Smooth muscle cell (in vitro differentiated cells): ENCODE measurements around the gene LIN37. TPM values are rescaled to one million over a fixed set of nuclear protein-coding genes. Genes with fewer than 3 reads are reported as not detected.

ENCODE experiments used
- DNase-seq: peaks from one replicate; lab custom pipeline; 2025; ENCODE audit not compliant: unreplicated experiment; lab: John Stamatoyannopoulos, UW
- H2AFZ ChIP-seq: fragments of 200-600 bp; sonication (generic); 2 replicates; pipeline ENCODE4 v1.6.0; 2016; ENCODE audit warnings: antibody characterized with exemption, low read depth, mild to moderate bottlenecking
- H3F3A ChIP-seq: fragments of 200-600 bp; sonication (generic); 2 replicates; pipeline ENCODE4 v1.6.0; 2017; ENCODE audit warnings: antibody characterized with exemption, low read depth
- H3K27ac ChIP-seq: fragments of 200-600 bp; sonication (generic); 2 replicates; pipeline ENCODE4 v1.5.1; 2016; ENCODE audit warnings: low read depth, mild to moderate bottlenecking
- H3K27me3 ChIP-seq: fragments of 200-600 bp; sonication (generic); 2 replicates; pipeline ENCODE4 v1.6.1; 2016; ENCODE audit warnings: low read depth, mild to moderate bottlenecking
- H3K36me3 ChIP-seq: fragments of 200-600 bp; sonication (generic); 2 replicates; pipeline ENCODE4 v1.5.1; 2016; ENCODE audit warnings: low read depth
- H3K4me1 ChIP-seq: fragments of 200-600 bp; sonication (generic); 2 replicates; pipeline ENCODE4 v1.5.1; 2016; ENCODE audit warnings: low read depth
- H3K4me2 ChIP-seq: fragments of 200-600 bp; sonication (generic); 2 replicates; pipeline ENCODE4 v1.6.0; 2016; ENCODE audit warnings: mild to moderate bottlenecking
- H3K4me3 ChIP-seq: fragments of 200-600 bp; sonication (generic); 2 replicates; pipeline ENCODE4 v1.5.1; 2016; ENCODE audit warnings: mild to moderate bottlenecking
- H3K79me2 ChIP-seq: fragments of 200-600 bp; sonication (generic); 2 replicates; pipeline ENCODE4 v1.6.0; 2016; ENCODE audit warnings: low read depth, mild to moderate bottlenecking
- H3K9ac ChIP-seq: fragments of 200-600 bp; sonication (generic); 2 replicates; pipeline ENCODE4 v1.6.0; 2016; ENCODE audit warnings: low read depth
- H3K9me3 ChIP-seq: fragments of 200-600 bp; sonication (generic); replicated peaks from 2 replicates; pipeline ENCODE4 v1.5.1; 2016; ENCODE audit warnings: low read depth
- H4K20me1 ChIP-seq: fragments of 200-600 bp; sonication (generic); 2 replicates; pipeline ENCODE4 v1.6.0; 2016; ENCODE audit warnings: low read depth
- CTCF ChIP-seq: fragments of 200-600 bp; sonication (generic); IDR thresholded peaks from 2 replicates; pipeline ENCODE4 v1.5.1; 2017; ENCODE audit warnings: borderline replicate concordance, mild to moderate bottlenecking, antibody characterized with exemption; ENCODE audit not compliant: insufficient read depth, poor library complexity, severe bottlenecking
- WGBS: methylation state at CpG from one replicate; pipeline ENCODE4 v1.1.7; 2016; ENCODE audit warnings: low lambda C conversion rate; 5-methylcytosine and 5-hydroxymethylcytosine counted together
- polyA plus RNA-seq: library from polyadenylated mRNA; unstranded; fragments of >200 nt; fragmentation: Nextera tagmentation; extraction: Ambion mirVana; gene quantifications from 2 replicates; pipeline ENCODE4 v1.2.1, GENCODE V29; 2016
- total RNA-seq: library from RNA; depleted of rRNA; stranded (reverse); fragments of >200 nt; gene quantifications from 2 replicates; pipeline ENCODE4 v1.2.3, GENCODE V29; 2014

Gene LIN37
- total and polyA plus RNA-seq, 2 experiments from 2014 or later: 16.4 to 17.8 TPM

- 83% methylated on average over 14 of the region's 14 CpGs for WGBS
- H3K79me2 ChIP-seq: peaks cover 16% of the 10 kb centered on the region
Observed at GRCh38 chr19:35714601-35715354, 33.6 kb upstream of the LIN37 start.

GRCh38 chr19:35715355-35715809, 33.0 kb upstream of the LIN37 start:
- 82% methylated on average over 7 of the region's 7 CpGs for WGBS
- Histone ChIP-seq H3K27ac (no peak overlapping the region), H3K4me2 (peak overlapping the region; percentile 91), H4K20me1 (peaks cover 20% of the 10 kb centered on the region), H2AFZ (no peak overlapping the region), H3F3A (no peaks in the 10 kb centered on the region), H3K79me2 (peaks cover 22% of the 10 kb centered on the region), H3K36me3 (no peaks in the 10 kb centered on the region), H3K4me1 (peaks cover 12% of the 10 kb centered on the region), H3K4me3 (no peak overlapping the region), H3K9me3 (no peaks in the 10 kb centered on the region), H3K27me3 (no peaks in the 10 kb centered on the region), H3K9ac (no peak overlapping the region)
- no peak for TF ChIP-seq CTCF
- no peak for DNase-seq

More at GRCh38 chr19:35714601-35715354, 33.6 kb upstream of the LIN37 start:
- Histone ChIP-seq H3K27ac (no peak overlapping the region), H3K9me3 (no peaks in the 10 kb centered on the region), H3K4me2 (no peak overlapping the region), H2AFZ (no peak overlapping the region), H3K36me3 (no peaks in the 10 kb centered on the region), H3K27me3 (no peaks in the 10 kb centered on the region), H3F3A (no peaks in the 10 kb centered on the region), H3K4me1 (peaks cover 12% of the 10 kb centered on the region), H3K4me3 (no peak overlapping the region), H3K9ac (no peak overlapping the region), H4K20me1 (peaks cover 15% of the 10 kb centered on the region)
- DNase-seq: no peak
- no peak for TF ChIP-seq CTCF

GRCh38 chr19:35715981-35716800, 32.2 kb upstream of the LIN37 start:
- WGBS: 7% methylated on average over 50 of the region's 52 CpGs
- Histone ChIP-seq H3K9ac (peak overlapping the region; percentile 15), H3K4me3 (peak overlapping the region; percentile 78), H4K20me1 (peaks cover 20% of the 10 kb centered on the region), H3K4me1 (peaks cover 12% of the 10 kb centered on the region), H3K36me3 (no peaks in the 10 kb centered on the region), H3K27ac (no peak overlapping the region), H3K79me2 (peaks cover 30% of the 10 kb centered on the region), H3K9me3 (no peaks in the 10 kb centered on the region), H3K27me3 (no peaks in the 10 kb centered on the region), H3K4me2 (peak overlapping the region; percentile 91), H3F3A (no peaks in the 10 kb centered on the region), H2AFZ (peak overlapping the region; percentile 88)
- no peak for TF ChIP-seq CTCF
- DNase-seq: no peak
